ENCODE results near the gene HIVEP3. TPM values are rescaled to one million over a fixed set of nuclear protein-coding genes. Genes with fewer than 3 reads are reported as not detected.
"Not testable (repeated sequence)": the region's sequence is repeated elsewhere in the genome, so short reads cannot be mapped to it uniquely, and the experiment has no call there.

Gene HIVEP3
- total RNA-seq, 2 donors from 2014 or later, result 8.0 to 27.6 TPM

- Mint-ChIP-seq H3K9me3 (no peaks in the 10 kb centered on the region), H3K27ac (no peak overlapping the region), H3K36me3 (ENCODE audit: low read depth) (no peaks in the 10 kb centered on the region), H3K4me3 (no peak overlapping the region), H3K4me1 (peaks cover 17% of the 10 kb centered on the region), H3K27me3 (no peaks in the 10 kb centered on the region)
- ATAC-seq (replicated peaks), result no peak
Measured at GRCh38 chr1:41939194-41939593, 20.5 kb upstream of the HIVEP3 start.

- no peak overlapping the region for H3K27ac Mint-ChIP-seq
- H3K36me3 Mint-ChIP-seq (ENCODE audit: low read depth), result no peaks in the 10 kb centered on the region
- no peak overlapping the region for H3K4me3 Mint-ChIP-seq
- H3K9me3 Mint-ChIP-seq, result no peaks in the 10 kb centered on the region
- peaks cover 26% of the 10 kb centered on the region for H3K4me1 Mint-ChIP-seq
- H3K27me3 Mint-ChIP-seq, result no peaks in the 10 kb centered on the region
- ATAC-seq (replicated peaks), result peak; percentile 88
Measured at GRCh38 chr1:41936107-41936506, 17.4 kb upstream of the HIVEP3 start.

GRCh38 chr1:41935226-41935625 lies 16.5 kb upstream of the HIVEP3 start:
- no peak for ATAC-seq (replicated peaks)
- no peak overlapping the region for H3K27ac Mint-ChIP-seq
- no peaks in the 10 kb centered on the region for H3K9me3 Mint-ChIP-seq
- no peaks in the 10 kb centered on the region for H3K27me3 Mint-ChIP-seq
- H3K4me3 Mint-ChIP-seq, result no peak overlapping the region
- H3K4me1 Mint-ChIP-seq, result peaks cover 18% of the 10 kb centered on the region
- H3K36me3 Mint-ChIP-seq (ENCODE audit: low read depth), result no peaks in the 10 kb centered on the region

- Mint-ChIP-seq H3K36me3 (ENCODE audit: low read depth) (no peaks in the 10 kb centered on the region), H3K27me3 (no peaks in the 10 kb centered on the region), H3K9me3 (no peaks in the 10 kb centered on the region), H3K4me3 (peak overlapping the region; percentile 59), H3K27ac (peak overlapping the region; percentile 88), H3K4me1 (peaks cover 18% of the 10 kb centered on the region)
- peak; percentile 61 for ATAC-seq (replicated peaks)
Measured at GRCh38 chr1:41933106-41933505, 14.4 kb upstream of the HIVEP3 start.

- H3K27me3 Mint-ChIP-seq, result no peaks in the 10 kb centered on the region
- H3K9me3 Mint-ChIP-seq, result no peaks in the 10 kb centered on the region
- H3K27ac Mint-ChIP-seq, result no peak overlapping the region
- peaks cover 21% of the 10 kb centered on the region for H3K4me1 Mint-ChIP-seq
- no peaks in the 10 kb centered on the region for H3K36me3 Mint-ChIP-seq (ENCODE audit: low read depth)
- H3K4me3 Mint-ChIP-seq, result no peak overlapping the region
- no peak for ATAC-seq (replicated peaks)
Measured at GRCh38 chr1:41931578-41931977, 12.9 kb upstream of the HIVEP3 start.

- Mint-ChIP-seq H3K27me3 (no peaks in the 10 kb centered on the region), H3K36me3 (ENCODE audit: low read depth) (no peaks in the 10 kb centered on the region), H3K4me1 (peaks cover 9% of the 10 kb centered on the region), H3K9me3 (no peaks in the 10 kb centered on the region), H3K27ac (no peak overlapping the region), H3K4me3 (no peak overlapping the region)
- ATAC-seq (replicated peaks), result no peak
Measured at GRCh38 chr1:41927118-41927517, 8.4 kb upstream of the HIVEP3 start.

GRCh38 chr1:41925712-41926111 lies 7.0 kb upstream of the HIVEP3 start:
- peaks cover 12% of the 10 kb centered on the region for H3K4me1 Mint-ChIP-seq
- H3K4me3 Mint-ChIP-seq, result no peak overlapping the region
- H3K36me3 Mint-ChIP-seq (ENCODE audit: low read depth), result no peaks in the 10 kb centered on the region
- no peaks in the 10 kb centered on the region for H3K9me3 Mint-ChIP-seq
- ATAC-seq (replicated peaks), result no peak
- no peaks in the 10 kb centered on the region for H3K27me3 Mint-ChIP-seq
- H3K27ac Mint-ChIP-seq, result no peak overlapping the region

GRCh38 chr1:41924911-41925310 lies 6.2 kb upstream of the HIVEP3 start:
- H3K27ac Mint-ChIP-seq, result no peak overlapping the region
- H3K27me3 Mint-ChIP-seq, result no peaks in the 10 kb centered on the region
- ATAC-seq (replicated peaks), result no peak
- H3K36me3 Mint-ChIP-seq (ENCODE audit: low read depth), result no peaks in the 10 kb centered on the region
- no peaks in the 10 kb centered on the region for H3K9me3 Mint-ChIP-seq
- no peak overlapping the region for H3K4me3 Mint-ChIP-seq
- H3K4me1 Mint-ChIP-seq, result peaks cover 20% of the 10 kb centered on the region

GRCh38 chr1:41921271-41921670 lies 2.5 kb upstream of the HIVEP3 start:
- H3K27ac Mint-ChIP-seq, result peak overlapping the region; percentile 91
- H3K36me3 Mint-ChIP-seq (ENCODE audit: low read depth), result not testable (repeated sequence)

GRCh38 chr1:41920658-41921057 lies 1.9 kb upstream of the HIVEP3 start:
- Mint-ChIP-seq H3K27ac (peak overlapping the region; percentile 91), H3K4me3 (peak overlapping the region; percentile 88), H3K36me3 (ENCODE audit: low read depth) (no peaks in the 10 kb centered on the region), H3K4me1 (peaks cover 40% of the 10 kb centered on the region), H3K27me3 (no peaks in the 10 kb centered on the region), H3K9me3 (no peaks in the 10 kb centered on the region)
- peak; percentile 38 for ATAC-seq (replicated peaks)

More at GRCh38 chr1:41921271-41921670, 2.5 kb upstream of the HIVEP3 start:
- not testable (repeated sequence) for H3K9me3 Mint-ChIP-seq; H3K27me3 Mint-ChIP-seq; ATAC-seq (replicated peaks)
- Mint-ChIP-seq H3K4me1 (peaks cover 36% of the 10 kb centered on the region), H3K4me3 (peak overlapping the region; percentile 88)

- peak; percentile 95 for ATAC-seq (replicated peaks)
- H3K4me1 Mint-ChIP-seq, result peaks cover 45% of the 10 kb centered on the region
- no peaks in the 10 kb centered on the region for H3K36me3 Mint-ChIP-seq (ENCODE audit: low read depth)
Measured at GRCh38 chr1:41919764-41920397, 1.2 kb upstream of the HIVEP3 start.

GRCh38 chr1:41919131-41919530 lies 409 bp upstream of the HIVEP3 start:
- ATAC-seq (replicated peaks), result no peak
- Mint-ChIP-seq H3K9me3 (peaks cover 4% of the 10 kb centered on the region), H3K36me3 (ENCODE audit: low read depth) (no peaks in the 10 kb centered on the region), H3K27ac (peak overlapping the region; percentile 91), H3K4me3 (peak overlapping the region; percentile 88), H3K27me3 (no peaks in the 10 kb centered on the region), H3K4me1 (peaks cover 51% of the 10 kb centered on the region)

More at GRCh38 chr1:41919764-41920397, 1.2 kb upstream of the HIVEP3 start:
- H3K9me3 Mint-ChIP-seq, result no peaks in the 10 kb centered on the region
- peak overlapping the region; percentile 88 for H3K4me3 Mint-ChIP-seq
- H3K27ac Mint-ChIP-seq, result peak overlapping the region; percentile 91
- no peaks in the 10 kb centered on the region for H3K27me3 Mint-ChIP-seq

- ATAC-seq (replicated peaks), result peak; percentile 18
- peak overlapping the region; percentile 88 for H3K4me3 Mint-ChIP-seq
- no peaks in the 10 kb centered on the region for H3K36me3 Mint-ChIP-seq (ENCODE audit: low read depth)
- peaks cover 4% of the 10 kb centered on the region for H3K9me3 Mint-ChIP-seq
- no peaks in the 10 kb centered on the region for H3K27me3 Mint-ChIP-seq
- peaks cover 58% of the 10 kb centered on the region for H3K4me1 Mint-ChIP-seq
- H3K27ac Mint-ChIP-seq, result peak overlapping the region; percentile 82
Measured at GRCh38 chr1:41917835-41918449, 780 bp downstream of the HIVEP3 start.

GRCh38 chr1:41917076-41917475 lies 1.6 kb downstream of the HIVEP3 start:
- ATAC-seq (replicated peaks), result no peak
- Mint-ChIP-seq H3K4me1 (peaks cover 64% of the 10 kb centered on the region), H3K27ac (peak overlapping the region; percentile 82), H3K36me3 (ENCODE audit: low read depth) (no peaks in the 10 kb centered on the region), H3K4me3 (peak overlapping the region; percentile 88), H3K9me3 (peaks cover 4% of the 10 kb centered on the region), H3K27me3 (no peaks in the 10 kb centered on the region)

GRCh38 chr1:41915786-41916571 lies 2.7 kb downstream of the HIVEP3 start:
- Mint-ChIP-seq H3K9me3 (peaks cover 4% of the 10 kb centered on the region), H3K4me1 (peaks cover 63% of the 10 kb centered on the region), H3K27ac (peak overlapping the region; percentile 82), H3K4me3 (peak overlapping the region; percentile 88), H3K36me3 (ENCODE audit: low read depth) (no peaks in the 10 kb centered on the region), H3K27me3 (no peaks in the 10 kb centered on the region)
- no peak for ATAC-seq (replicated peaks)
